GM21723 (cell line): ENCODE measurements around the gene RBBP8NL.
"Not testable (repeated sequence)": the region's sequence is repeated elsewhere in the genome, so short reads cannot be mapped to it uniquely, and the experiment has no call there.

Experiments
- ATAC-seq: cut with Tn5 transposase; IDR thresholded peaks from one replicate; pipeline ENCODE4 v1.9.1; 2021; ENCODE audit warnings: mild to moderate bottlenecking, moderate library complexity; ENCODE audit not compliant: unreplicated experiment

Gene RBBP8NL

DNA sequence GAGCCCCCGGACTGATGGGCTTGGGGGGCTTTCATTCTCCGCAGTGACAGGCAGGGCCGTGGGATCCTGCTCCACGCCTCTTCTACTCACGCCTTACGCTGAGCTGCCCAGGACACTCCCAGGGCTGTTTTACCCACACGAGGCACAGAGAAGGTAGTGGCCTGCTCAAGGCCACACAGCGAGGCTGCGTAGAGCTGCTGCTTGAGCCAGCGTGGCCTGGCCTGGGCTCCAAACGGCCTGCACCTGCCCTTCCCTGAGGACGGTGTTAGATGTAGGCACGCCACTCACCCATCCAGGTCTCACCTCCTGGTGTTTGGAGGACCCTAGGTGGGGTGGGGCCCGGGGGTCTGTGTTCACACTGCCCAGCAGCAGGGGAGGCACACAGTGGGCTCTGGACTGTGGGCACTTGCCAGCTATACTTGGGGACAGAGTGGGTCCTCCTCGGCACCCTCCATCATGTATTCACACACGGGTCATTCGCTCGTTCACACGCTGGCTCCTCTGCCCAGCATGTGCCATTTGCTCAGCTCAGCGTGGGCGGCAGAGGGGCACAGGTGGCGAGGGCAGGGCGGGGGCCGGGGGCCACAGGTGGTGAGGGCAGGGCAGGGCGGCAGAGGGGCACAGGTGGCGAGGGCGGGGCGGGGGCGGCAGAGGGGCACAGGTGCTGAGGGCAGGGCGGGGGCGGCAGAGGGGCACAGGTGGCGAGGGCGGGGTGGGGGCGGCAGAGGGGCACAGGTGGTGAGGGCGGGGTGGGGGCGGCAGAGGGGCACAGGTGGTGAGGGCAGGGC, 18.4 kb upstream of the RBBP8NL start:
- ATAC-seq: no peak

DNA sequence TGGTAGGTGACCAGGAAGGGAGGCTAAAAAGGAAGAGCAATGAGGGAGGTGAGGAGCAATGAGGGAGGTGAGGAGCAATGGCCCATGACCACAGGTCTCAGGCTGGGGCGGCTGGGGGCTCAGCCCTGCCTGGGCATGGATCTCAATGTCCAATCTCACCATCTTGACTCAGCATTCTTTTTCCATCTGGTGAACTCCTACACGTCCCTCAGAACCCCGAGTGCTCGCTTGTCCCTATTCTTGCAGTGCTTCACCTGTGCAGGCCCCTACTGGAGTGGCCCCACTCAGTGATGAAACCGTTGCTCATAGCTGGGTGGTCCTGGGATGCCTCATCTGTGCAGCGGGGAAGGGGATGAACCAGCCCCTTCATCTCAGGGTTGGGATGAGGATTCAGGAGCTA, 16.9 kb upstream of the RBBP8NL start:
- no peak for ATAC-seq

DNA sequence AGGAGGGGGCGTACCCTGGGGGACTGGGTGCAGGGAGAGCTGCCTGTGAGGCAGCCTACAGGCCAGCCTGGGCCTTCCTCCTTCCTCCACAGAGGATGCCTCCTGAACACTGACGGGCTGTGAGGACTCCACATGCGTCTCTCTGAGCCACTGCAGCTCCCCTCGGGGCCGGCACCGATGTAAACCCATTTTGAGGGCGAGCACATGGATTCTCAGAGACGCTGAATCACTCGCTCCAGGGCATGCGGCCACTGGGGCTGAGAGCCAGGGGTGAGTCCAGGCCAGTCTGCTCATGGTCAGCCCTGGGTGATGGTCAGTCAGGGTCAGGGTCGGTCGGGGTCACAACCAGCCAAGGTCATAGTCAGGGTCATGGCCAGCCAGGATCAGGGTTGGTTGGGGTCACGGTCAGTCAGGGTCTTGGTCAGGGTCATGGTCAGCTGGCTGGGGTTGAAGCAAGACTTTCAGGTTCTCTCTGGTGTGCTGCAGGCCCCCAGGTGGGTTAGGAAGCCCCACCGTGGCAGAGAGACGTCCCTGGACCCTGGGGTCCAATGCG, 14.7 kb upstream of the RBBP8NL start:
- no peak for ATAC-seq

DNA sequence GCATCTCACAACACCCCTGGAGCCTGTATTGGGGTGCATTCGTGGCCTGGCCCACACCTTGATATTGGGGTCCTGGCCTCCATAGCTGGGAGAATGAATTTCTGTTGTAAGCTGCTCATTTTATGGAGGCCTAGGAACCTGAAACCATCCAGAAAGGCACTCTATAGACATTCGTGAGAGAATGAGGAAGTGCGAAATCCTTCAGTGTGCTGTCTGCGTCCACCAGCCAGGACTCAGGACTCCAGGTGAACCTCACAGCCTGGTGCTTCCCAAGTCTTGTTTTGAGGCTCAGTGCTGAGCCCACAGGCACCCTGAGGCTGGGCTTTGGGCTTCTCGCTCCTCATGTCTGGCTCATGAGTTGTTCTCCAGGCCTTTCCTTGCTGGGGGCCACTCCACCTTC, 11.9 kb upstream of the RBBP8NL start:
- ATAC-seq: no peak

DNA sequence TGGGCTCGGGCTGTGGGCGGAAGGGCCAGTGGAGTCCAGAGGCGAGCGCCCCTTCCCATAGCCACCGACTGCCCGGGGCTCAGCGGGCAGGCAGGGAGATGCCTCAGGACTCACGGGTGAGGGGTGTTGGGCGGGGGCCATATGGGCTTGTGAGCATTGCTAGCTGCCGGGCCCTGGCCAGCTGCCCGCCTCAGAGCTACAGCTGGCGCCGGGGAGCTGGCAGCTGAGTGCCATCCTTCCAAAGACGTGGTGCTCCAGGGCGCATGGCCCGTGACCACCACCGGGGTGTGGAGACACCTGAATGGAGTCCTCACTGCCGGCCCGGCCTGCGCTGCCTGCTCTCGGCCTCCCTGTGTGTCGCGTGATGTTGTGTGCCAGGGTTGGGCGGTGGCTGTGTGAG, 10.6 kb upstream of the RBBP8NL start:
- ATAC-seq: no peak

DNA sequence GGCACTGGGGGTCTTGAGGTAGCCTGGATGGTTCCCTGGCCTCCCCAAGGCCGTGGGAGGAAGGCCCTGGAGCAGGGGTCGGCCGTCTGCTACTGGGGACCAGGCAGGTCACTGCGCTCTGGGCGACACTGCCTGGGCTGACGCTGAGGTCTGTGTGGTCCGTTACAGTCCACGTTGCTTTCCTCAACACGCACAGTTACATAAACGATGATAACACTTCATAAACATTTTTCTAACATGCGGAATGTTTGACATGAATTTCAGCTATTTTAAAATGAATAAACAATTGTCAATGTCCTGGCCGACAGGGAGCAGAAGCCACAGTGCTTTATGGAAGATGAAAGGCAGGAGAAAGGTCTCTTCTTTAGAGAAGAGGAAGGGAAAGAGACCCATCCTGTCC, 10.2 kb upstream of the RBBP8NL start:
- ATAC-seq: no peak

DNA sequence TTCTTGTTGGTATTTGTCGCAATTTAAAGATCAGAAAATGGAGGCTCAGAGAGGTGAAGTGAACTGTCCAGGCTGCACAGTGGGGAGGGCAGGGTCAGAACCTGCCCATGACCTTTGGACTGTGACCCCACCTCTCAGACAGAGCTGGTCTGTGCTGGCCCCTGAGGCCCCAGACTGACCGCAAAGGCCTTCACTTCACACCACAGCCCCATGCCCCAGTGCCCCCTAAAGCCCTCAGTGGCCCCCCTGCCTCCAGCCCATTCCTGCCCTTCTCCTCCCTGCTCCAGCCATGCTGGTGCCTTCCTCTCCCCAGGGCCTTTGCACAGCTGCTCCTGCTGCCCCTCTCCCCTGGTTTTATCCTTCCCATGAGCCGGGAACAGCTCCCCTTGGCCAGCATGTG, 9.4 kb upstream of the RBBP8NL start:
- ATAC-seq: no peak

DNA sequence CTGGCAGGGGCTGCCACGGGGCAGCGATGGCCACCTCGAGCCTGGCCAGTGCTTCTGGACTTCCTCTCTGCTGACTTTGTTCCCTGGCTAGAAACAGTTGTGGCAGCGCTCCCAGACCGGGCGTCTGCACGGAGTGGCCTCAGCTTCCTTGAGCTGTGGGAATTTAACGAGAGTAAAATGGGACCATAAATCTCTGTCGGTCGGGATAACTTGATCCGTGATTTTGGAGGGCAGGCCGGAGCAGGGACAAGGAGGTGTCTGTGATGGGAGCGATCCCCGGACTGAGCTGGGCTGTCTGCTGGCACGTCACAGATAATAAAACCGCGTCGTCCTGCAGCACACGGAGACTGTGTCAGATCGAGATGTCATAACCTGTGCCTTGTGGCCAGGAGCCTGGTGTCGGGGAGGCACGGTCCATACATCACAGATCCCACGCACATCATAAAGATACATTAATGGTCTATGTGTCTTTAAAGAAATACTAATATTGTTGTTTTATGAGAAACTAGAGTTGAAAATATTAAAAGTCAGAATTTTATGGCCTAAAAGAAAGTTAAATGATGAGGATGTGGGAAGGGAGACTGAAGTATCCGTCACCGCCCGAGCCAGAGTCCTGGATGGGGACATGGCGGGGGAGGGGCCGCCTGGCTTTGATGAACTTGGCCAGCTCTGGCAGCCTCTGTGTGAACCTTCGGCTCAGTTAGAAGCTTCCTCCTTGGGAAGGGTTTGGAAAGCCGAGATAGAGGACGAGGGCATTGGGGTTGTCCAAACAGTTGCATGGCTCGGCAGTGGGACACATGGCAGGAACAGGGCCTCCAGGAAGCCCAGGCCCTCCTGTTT, 6.5 kb upstream of the RBBP8NL start:
- no peak for ATAC-seq

DNA sequence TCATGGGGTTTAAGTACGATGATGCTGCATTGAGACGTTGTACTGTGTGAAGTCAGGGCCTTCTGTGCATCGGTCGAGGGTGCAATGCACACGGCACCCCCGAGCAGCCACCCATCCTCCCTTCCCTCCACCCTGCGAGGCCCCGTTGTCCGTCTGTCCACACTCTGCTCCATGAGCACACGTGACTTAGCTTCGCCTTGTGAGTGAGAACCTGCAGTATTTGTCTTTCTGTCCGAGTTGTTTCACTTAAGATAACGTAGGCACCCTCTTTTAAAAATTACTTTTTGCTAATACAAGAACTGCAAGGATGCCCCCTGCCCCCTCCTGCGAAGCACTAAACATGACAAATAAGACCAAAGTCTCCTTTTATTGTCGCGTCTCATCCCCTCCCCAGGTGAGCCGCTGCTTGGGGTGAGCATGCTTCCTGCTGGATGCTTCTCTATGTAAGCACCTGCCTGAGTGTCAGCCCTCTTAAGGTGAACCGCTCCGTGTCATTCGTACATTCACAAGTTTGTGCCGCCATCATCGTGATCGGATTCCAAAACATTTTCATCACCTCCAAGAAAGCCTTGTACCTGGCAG, 3.6 kb upstream of the RBBP8NL start:
- no peak for ATAC-seq

DNA sequence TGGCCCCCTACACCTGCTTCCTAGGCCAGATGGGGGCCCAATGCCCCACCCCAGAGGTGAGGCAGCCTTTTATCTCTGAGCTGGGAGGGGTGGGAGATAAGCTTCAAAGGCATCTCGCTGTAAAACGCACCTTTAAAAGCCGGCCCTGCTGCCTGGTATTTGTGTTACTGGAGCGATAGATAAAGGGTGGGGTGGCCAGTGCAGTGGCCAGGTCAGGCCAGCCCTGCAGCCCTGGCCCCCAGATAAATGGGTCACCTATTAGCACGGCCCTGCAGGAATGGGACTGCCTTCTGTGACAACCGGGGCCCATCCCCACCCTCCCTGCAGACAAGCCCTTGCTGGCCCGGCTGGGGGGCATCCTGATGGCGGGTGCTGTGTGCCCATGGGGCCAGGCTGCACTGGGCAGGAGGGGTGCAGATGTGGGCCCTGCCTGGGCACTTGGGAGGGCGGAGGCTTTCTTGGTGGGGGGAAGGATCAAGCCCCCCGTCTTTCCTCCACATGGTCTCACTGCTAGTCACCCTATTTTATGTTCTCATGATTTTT, 3.0 kb upstream of the RBBP8NL start:
- ATAC-seq: no peak

DNA sequence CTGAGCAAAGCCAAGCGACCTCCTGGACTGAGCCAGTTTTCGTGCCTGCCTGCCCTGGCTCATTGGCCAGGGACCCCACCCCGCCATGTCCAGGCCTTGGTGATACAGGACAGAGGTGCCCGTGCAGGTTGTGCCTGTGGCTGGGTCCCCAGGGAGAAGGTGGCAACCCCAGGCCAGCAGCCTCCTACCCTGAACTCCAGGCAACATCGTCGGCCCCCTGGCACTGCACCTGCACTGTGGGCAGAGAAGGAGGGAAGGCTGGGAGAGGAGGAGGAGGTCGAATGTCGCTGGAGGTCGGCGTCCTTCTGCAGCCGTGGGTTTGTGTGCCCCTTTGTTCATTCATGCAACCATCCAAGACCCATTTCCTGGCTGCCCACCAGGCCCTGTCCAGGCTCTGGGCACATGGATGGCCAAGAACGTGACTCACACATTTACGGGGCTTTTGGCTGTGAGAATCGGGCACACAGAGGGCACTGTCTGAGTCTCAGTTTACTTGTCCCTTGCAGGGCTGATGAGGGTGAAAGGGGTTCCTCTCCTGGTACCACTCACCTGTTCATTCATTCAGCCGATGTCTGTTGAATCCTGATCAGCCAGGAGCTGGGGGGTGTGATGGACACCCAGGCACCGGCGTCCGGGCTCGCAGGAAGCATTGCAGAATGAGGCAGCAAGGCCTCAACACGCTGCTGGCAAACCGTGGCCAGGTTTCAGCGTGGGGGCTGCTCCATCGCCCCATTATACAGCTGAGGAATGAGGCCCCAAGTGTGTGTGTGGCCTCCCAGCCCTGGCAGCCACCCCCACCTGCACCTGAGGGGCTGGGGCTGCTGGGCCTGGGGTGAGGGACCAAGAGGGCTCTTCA, 2.3 kb upstream of the RBBP8NL start:
- ATAC-seq: no peak

DNA sequence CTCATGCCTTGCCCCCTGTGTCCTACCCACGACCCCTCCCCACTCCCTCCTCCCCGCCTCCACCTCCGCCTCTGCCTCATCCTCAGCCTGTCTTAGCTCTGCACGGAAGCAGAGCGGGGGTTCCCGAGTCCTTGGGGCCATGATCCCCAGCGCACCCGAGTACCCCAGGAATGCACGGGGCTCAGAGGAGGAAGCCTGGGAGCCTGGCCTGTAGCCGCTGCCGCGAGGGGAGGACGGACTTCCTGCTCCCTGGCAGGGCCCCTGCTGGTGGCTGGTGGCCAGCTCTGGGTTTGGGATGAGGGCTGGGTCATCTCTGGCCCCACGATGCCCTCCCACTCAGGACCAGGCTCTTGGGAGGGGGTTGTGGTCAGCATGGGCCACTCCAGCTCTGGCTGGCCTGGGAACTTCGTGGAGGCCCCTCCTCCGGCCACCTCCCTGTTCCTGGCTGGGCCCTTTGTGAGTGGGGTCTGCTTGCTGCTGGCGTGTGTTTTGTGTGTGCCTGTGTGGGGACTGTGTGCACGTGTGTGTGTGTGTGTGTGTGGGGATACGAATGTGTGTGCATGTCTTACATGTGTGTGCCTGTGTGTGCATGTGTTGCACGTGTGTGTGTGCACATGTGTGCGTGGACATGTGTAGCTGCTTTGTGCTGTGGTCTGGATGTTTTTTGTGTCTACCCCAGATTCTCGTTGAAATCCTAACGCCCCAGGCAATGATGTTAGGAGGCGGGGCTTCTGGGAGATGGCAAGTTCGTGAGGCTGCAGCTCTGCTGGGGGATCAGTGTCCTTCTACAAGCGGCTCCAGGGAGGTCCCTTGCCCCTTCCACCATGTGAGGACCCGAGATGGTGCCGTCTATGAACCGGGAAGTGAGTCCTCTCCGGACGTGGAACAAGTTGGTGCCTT, 1.3 kb upstream of the RBBP8NL start:
- ATAC-seq: no peak

DNA sequence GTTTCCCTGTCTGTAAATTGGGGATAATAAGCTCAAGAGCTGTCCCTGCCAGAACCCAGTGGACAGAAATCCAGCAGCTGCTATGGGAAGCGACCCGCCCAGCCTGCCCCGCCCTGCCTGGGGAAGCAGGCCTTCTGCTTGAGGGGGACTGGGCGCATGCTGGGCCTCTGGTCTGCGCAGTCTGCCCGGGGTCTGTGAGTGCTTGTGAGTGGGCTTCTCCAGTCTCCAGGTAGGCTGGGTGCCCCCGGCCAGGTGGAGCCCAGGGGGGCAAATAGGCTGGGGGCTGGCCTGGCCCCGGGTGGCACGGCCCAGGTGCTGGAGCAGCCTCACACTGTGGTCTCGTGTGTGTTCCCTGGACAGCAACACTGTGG, 648 bp upstream of the RBBP8NL start:
- ATAC-seq: no peak

DNA sequence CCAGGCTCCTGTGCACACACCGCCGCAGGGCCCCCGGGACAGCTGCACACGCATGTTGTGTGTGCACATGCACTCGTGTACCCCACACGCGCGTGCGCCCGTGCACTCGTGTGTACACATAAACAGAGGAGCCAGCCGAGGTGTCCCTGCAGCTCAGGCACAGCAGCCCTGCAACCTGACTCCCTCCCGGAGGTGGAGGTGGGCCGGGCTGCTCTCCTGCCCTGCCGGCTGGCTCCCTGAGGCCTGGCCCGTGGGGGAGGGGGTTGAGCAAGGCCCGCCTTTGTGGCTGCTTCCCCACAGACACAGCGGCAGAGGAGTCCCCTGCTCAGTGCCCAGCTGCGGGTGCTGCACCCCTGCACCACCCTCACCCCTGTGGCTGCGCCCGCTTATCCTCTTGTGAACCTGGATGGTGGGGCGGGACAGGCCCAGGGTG, 624 bp downstream of the RBBP8NL start:
- no peak for ATAC-seq

DNA sequence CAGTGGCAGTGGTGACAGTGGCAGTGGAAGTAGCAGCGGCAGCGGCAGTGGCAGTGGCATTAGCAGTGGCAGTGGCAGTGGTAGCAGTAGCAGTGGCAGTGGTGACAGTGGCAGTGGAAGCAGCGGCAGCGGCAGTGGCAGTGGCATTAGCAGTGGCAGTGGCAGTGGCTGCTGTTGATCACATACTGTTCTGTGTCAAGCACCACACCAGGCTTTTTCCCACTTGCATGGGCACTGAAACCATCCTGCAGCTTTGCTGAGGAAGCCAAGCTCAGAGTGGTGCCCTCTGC, 1.3 kb downstream of the RBBP8NL start:
- ATAC-seq: not testable (repeated sequence)

DNA sequence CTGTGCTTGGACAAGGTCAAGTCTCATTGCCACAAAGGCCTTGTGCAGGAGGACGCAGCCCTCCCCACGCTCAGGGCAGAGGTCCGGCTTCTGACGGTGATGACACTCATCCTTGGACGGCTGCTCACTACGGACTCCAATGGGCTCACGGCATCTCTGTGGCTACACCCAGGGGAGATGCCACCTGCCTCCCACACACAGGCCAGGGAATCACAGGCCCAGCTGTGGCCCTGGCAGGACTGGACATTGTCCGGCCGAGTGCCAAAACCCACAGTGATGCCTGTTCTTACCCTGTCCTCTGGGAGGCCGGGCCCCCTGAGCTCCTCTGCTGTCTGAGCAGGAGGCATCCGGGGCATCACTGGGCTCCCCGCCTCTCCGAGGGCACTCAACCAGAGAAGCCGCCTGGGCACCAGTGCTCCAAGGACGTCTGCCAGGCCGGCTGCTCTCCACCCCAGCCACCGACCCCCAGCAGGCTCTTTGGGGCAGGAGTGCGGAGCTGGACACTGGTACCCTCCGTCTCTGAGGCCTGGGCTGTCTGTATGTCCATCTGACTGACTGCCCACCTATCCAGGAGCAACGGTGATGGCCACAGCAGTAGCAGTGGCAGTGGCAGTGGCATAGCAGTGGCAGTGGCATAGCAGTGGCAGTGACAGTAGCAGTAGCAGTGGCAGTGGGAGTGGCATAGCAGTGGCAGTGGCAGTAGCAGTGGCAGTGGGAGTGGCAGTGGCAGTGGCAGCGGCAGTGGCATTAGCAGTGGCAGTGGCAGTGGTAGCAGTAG, 1.9 kb downstream of the RBBP8NL start:
- no peak for ATAC-seq

DNA sequence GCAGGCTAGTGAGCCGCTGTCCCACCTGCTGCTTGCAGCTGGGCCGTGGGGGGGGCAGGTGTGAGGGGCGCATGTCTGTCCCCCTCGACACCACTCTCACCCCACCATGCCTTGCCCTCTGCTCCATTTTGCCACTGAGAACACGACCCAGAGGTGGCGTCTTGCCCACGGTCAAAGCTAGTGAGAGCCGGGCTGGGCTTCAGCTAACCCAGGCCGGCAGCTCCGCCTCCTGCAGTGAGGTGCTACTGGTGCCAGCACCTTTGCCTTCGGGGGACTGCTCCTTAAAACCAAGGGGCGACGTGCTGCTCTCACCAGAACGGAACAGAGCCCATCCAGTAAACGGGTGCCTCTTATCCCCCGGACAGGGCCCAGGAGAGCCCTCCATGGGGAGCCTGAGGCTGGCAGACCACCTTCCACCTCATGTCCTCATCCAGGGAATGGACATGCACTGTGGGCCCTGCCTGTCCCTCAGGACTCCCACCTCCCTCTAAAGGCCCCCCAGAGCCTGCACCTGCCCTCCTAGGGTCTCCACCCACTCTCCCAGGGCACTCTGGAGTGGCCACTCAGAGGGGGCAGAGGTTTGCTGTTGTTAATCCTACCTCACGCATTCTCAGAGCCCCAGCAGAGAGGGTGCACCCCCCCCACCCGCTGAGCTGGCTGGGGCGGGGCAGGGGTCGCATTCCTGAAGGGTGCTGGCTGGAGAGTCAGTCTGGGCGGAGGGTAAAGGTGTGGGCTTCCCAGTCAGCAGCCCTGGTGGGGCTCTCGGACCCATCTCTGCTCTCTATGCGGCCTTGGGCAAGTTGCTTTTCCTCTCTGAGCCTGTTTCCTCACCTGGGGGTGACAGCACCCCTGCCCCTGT, 2.9 kb downstream of the RBBP8NL start:
- no peak for ATAC-seq

DNA sequence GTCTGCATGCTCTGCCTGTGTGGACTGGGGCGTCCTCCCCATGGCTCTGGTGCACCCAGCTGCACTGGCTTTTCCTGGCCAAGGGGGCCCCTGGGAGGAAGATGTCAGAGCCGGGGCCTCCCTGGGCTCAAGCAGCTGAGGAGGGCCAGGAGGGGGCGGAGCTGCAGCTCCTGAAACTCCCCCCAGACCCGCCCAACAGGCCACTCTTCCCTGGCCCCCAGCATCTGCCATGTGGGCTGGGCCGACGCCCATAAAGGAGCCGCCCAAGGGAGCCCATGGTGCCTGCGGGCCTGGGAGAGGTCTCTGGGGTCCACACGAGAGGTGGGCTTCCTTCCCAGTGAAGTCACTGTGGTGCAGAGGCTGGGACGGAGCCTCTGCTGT, 4.0 kb downstream of the RBBP8NL start:
- no peak for ATAC-seq
